GM12878 (cell line): ENCODE results near the gene C1orf53. TPM values are rescaled to one million over a fixed set of nuclear protein-coding genes. Genes with fewer than 3 reads are reported as not detected.

ENCODE experiments used
- ATAC-seq: fragments of 200-7000 bp; cut with Tn5 transposase; 3 replicates; pipeline ENCODE4 v1.9.1; 2020; ENCODE audit warnings: mild to moderate bottlenecking, moderate library complexity
- BruUV-seq: library from RNA; stranded (reverse); fragments of 400-500 nt; replicated peaks from 2 replicates; lab custom pipeline; 2021; lab: Mats Ljungman, UMichigan
- CTCF ChIA-PET: fragments of 300-600 bp; sonication (Branson Sonifier 250); formaldehyde crosslinking; extraction: SDS; loops from one replicate; lab custom pipeline; 2021; ENCODE audit warnings: inconsistent platforms; lab: Yijun Ruan, JAX
- POLR2A ChIA-PET: fragments of 350-600 bp; formaldehyde crosslinking; extraction: SDS; loops from one replicate; lab custom pipeline; 2021; ENCODE audit warnings: inconsistent platforms; lab: Charles Lee
- RAD21 ChIA-PET: fragments of 300-600 bp; sonication (Branson Sonifier 250); formaldehyde crosslinking; loops from one replicate; lab custom pipeline; 2023; ENCODE audit warnings: antibody characterized with exemption; ENCODE audit not compliant: unreplicated experiment; lab: Charles Lee
- SMC1A ChIA-PET: fragments of 300-600 bp; sonication (Branson Sonifier 250); formaldehyde crosslinking; loops from one replicate; lab custom pipeline; 2023; ENCODE audit not compliant: unreplicated experiment, uncharacterized antibody; lab: Charles Lee
- DNase-seq: peaks from one replicate; pipeline ENCODE4 v3.0.0-alpha.2; 2011; ENCODE audit warnings: low read depth, low spot score
- FAIRE-seq: peaks from 3 replicates; lab custom pipeline; 2011; peaks lifted over from hg19 to GRCh38; lab: Jason Lieb, UNC
- H2AFZ ChIP-seq: 2 replicates; pipeline ENCODE4 v1.6.0; 2011; ENCODE audit warnings: low read depth, low read length, control low read depth; ENCODE audit not compliant: control insufficient read depth
- H3K27ac ChIP-seq: 2 replicates; pipeline ENCODE4 v1.5.1; 2011; ENCODE audit warnings: control low read depth; ENCODE audit not compliant: control insufficient read depth, insufficient read depth
- H3K27me3 ChIP-seq, 2 experiments: replicated peaks in 1 of 2; 2 replicates each; pipeline versions ENCODE4 v1.6.0 to v1.6.1; 2011; ENCODE audit warnings: low read length in 1 of 2; ENCODE audit not compliant: control insufficient read depth in 2 of 2, insufficient read depth in 2 of 2
- H3K36me3 ChIP-seq, 2 experiments: 2 replicates each; pipeline ENCODE4 v1.5.1; 2011; ENCODE audit warnings: low read length in 1 of 2; ENCODE audit not compliant: control insufficient read depth in 2 of 2, insufficient read depth in 2 of 2
- H3K4me1 ChIP-seq: 2 replicates; pipeline ENCODE4 v1.6.1; 2011; ENCODE audit warnings: mild to moderate bottlenecking, low read length, moderate library complexity, mixed read lengths; ENCODE audit not compliant: control insufficient read depth, insufficient read depth
- H3K4me2 ChIP-seq: 2 replicates; pipeline ENCODE4 v1.6.0; 2011; ENCODE audit warnings: control low read depth; ENCODE audit not compliant: control insufficient read depth, insufficient read depth
- H3K4me3 ChIP-seq: fragments of 200-600 bp; sonication (generic); 2 replicates; pipeline ENCODE4 v1.5.1; 2016
- H3K79me2 ChIP-seq: 2 replicates; pipeline ENCODE4 v1.6.0; 2011; ENCODE audit warnings: low read length; ENCODE audit not compliant: control insufficient read depth, insufficient read depth
- H3K9ac ChIP-seq: 2 replicates; pipeline ENCODE4 v1.8.0; 2011; ENCODE audit warnings: low read length, control low read depth, mixed read lengths; ENCODE audit not compliant: control insufficient read depth, insufficient read depth
- H3K9me3 ChIP-seq: replicated peaks from 3 replicates; pipeline ENCODE4 v1.5.1; 2011; ENCODE audit warnings: mild to moderate bottlenecking, low read length; ENCODE audit not compliant: control insufficient read depth, insufficient read depth
- H4K20me1 ChIP-seq: 2 replicates; pipeline ENCODE4 v1.6.0; 2011; ENCODE audit not compliant: control insufficient read depth, insufficient read depth
- CEBPB ChIP-seq, 2 experiments: fragments of 150-350 bp in 1 of 2; IDR thresholded peaks; 2 replicates each; pipeline ENCODE4 v1.6.1; 2012 to 2014; ENCODE audit warnings: low read depth in 2 of 2, low read length in 2 of 2, borderline replicate concordance in 1 of 2, inconsistent platforms in 1 of 2
- CHD1 ChIP-seq: IDR thresholded peaks from 2 replicates; pipeline ENCODE4 v1.6.1; 2012; ENCODE audit warnings: low read depth, low read length, improper control_type of control experiment
- CREB1 ChIP-seq: IDR thresholded peaks from 2 replicates; pipeline ENCODE4 v1.6.1; 2012; ENCODE audit warnings: low read depth, mild to moderate bottlenecking, inconsistent platforms
- GABPA ChIP-seq: IDR thresholded peaks from 2 replicates; pipeline ENCODE4 v1.6.1; 2014; ENCODE audit warnings: antibody characterized with exemption, low read depth, mild to moderate bottlenecking, inconsistent platforms
- HDAC6 ChIP-seq: fragments of 200-600 bp; sonication (generic); IDR thresholded peaks from one replicate; pipeline ENCODE4 v1.8.0; 2017; ENCODE audit warnings: antibody characterized with exemption; ENCODE audit not compliant: unreplicated experiment
- HDGF ChIP-seq: fragments of 450-650 bp; IDR thresholded peaks from 2 replicates; pipeline ENCODE4 v1.6.1; 2016; ENCODE audit warnings: antibody characterized with exemption
- MEF2B ChIP-seq: fragments of 450-650 bp; IDR thresholded peaks from 2 replicates; pipeline ENCODE4 v1.6.1; 2018; ENCODE audit warnings: mild to moderate bottlenecking, moderate library complexity; ENCODE audit not compliant: partially characterized antibody, poor library complexity, severe bottlenecking
- MTA2 ChIP-seq: fragments of 450-650 bp; IDR thresholded peaks from 2 replicates; pipeline ENCODE4 v1.6.1; 2016; ENCODE audit warnings: low read depth, mild to moderate bottlenecking, moderate library complexity
- SIN3A ChIP-seq: IDR thresholded peaks from 2 replicates; pipeline ENCODE4 v1.6.1; 2012; ENCODE audit warnings: low read depth, low read length, improper control_type of control experiment
- SPI1 ChIP-seq: IDR thresholded peaks from 2 replicates; pipeline ENCODE4 v1.6.1; 2011; ENCODE audit warnings: low read depth, mild to moderate bottlenecking, low read length, moderate library complexity, borderline replicate concordance; ENCODE audit not compliant: insufficient read depth
- WGBS: methylation state at CpG from one replicate; pipeline ENCODE4 v1.1.6; 2016; ENCODE audit warnings: low lambda C conversion rate; ENCODE audit not compliant: insufficient replicate concordance, insufficient coverage; ENCODE audit errors: missing lambda C conversion rate; 5-methylcytosine and 5-hydroxymethylcytosine counted together
- in situ Hi-C: fragments of 300-500 bp; cut with MboI; formaldehyde crosslinking; loops from 9 replicates; pipeline ENCODE4 v1.14.3; 2018; ENCODE audit warnings: mixed read lengths
- intact Hi-C: fragments of 100-400 bp; cut with micrococcal nuclease; formaldehyde crosslinking; loops from one replicate; pipeline ENCODE4 v1.14.2; 2022; ENCODE audit not compliant: unreplicated experiment
- polyA plus RNA-seq, 11 experiments: library from polyadenylated mRNA; depleted of rRNA in 4 of 11; unstranded in 6 of 11; stranded (reverse) in 5 of 11; fragments of >200 nt; fragmentation: Nextera tagmentation in 4 of 11; fragmentation: Illumina TruSeq in 1 of 11; extraction: Ambion mirVana in 4 of 11; extraction: Trizol in 1 of 11; gene quantifications; 1 replicate in 1 of 11; 2 replicates in 10 of 11; pipeline versions ENCODE4 v1.2.1 to v1.2.3, GENCODE V29; 2011 to 2016; ENCODE audit warnings: inconsistent platforms in 2 of 11, missing spikeins in 2 of 11, low read depth in 1 of 11
- total RNA-seq, 4 experiments: library from RNA; depleted of rRNA in 3 of 4; stranded (reverse); fragments of >200 nt in 3 of 4; fragmentation: Illumina TruSeq in 1 of 4; extraction: Trizol in 1 of 4; gene quantifications; 2 replicates each; pipeline versions ENCODE4 v1.2.1 to v1.2.3, GENCODE V29; 2013 to 2021
- TF ChIP-seq, protein P1 (sequence below): fragments of 150-350 bp; IDR thresholded peaks from 2 replicates; pipeline ENCODE4 v1.6.1; 2014; ENCODE audit warnings: mild to moderate bottlenecking, low read depth, low read length
- TF ChIP-seq, protein P2 (sequence below): fragments of 450-650 bp; IDR thresholded peaks from 2 replicates; pipeline ENCODE4 v1.6.1; 2017; ENCODE audit warnings: borderline replicate concordance
- TF ChIP-seq, protein P3 (sequence below): IDR thresholded peaks from 2 replicates; pipeline ENCODE4 v1.6.1; 2012; ENCODE audit warnings: low read depth, low read length, improper control_type of control experiment
- TF ChIP-seq, protein P4 (sequence below): IDR thresholded peaks from 2 replicates; pipeline ENCODE4 v1.6.1; 2011; ENCODE audit warnings: borderline replicate concordance, low read depth, mild to moderate bottlenecking, moderate library complexity, low read length; ENCODE audit not compliant: insufficient read depth, poor library complexity, severe bottlenecking

The C1orf53 gene
- total and polyA plus RNA-seq, 10 of the 15 experiments (the other 5 are each of a cell fraction or from before 2014, with no cell fraction given) = 0.31 to 5.4 (median 0.59) TPM

DNA sequence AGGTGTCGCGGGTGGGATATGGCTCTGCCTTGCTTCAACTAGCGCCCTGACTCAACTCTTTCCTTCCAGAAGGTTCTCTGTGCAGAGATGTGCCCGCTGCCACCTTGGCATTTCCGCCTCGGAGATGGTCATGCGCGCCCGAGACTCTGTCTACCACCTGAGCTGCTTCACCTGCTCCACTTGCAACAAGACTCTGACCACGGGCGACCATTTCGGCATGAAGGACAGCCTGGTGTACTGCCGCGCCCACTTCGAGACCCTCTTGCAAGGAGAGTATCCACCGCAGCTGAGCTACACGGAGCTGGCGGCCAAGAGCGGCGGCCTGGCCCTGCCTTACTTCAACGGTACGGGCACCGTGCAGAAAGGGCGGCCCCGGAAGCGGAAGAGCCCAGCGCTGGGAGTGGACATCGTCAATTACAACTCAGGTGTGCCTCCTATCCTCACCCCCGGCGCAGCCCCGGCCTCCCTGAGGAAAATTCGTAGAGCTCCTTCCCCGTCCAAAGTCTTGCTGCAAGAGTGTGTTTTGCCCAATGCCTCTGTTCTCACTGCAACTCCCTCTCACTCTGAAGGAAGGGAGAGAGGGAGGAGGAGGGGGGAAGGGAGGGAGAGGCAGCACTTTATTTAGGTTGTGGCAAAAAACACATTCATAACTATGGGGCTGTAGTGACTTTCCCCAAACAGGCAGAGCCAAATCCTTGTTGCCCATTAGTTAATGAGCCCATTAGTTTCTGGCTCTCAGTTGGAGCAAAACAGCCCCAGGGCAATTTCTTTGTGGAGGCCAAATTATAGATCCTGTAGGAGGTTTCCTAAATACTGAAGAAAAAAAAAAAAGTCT is 19.0 kb downstream of the C1orf53 start:
- SMC1A ChIA-PET = no interaction called here
- H3K27me3 ChIP-seq = peaks cover 12 to 23% of the 10 kb centered on the region in 2 experiments
- 59% methylated on average over 27 of the region's 33 CpGs for WGBS
- POLR2A ChIA-PET = no interaction called here
- no peaks in the 10 kb centered on the region for H3K4me1 ChIP-seq
- ATAC-seq (no peak), FAIRE-seq (no peak), DNase-seq (no peak)
- no peaks in the 10 kb centered on the region; the same call in 2 of the 3 replicates for H3K9me3 ChIP-seq
- no peaks in the 10 kb centered on the region for H3K36me3 ChIP-seq
- H3K4me2 ChIP-seq = no peak overlapping the region
- H3K27ac ChIP-seq = no peak overlapping the region
- CTCF ChIA-PET = interaction anchor here (1.3 kb wide), 1 partner anchor 302 kb away, joined by 3 read pairs; no protein-coding TSS in a partner anchor
- RAD21 ChIA-PET = no interaction called here
- no peak overlapping the region for H2AFZ ChIP-seq
- H3K9ac ChIP-seq = no peak overlapping the region
- no peaks in the 10 kb centered on the region for H3K79me2 ChIP-seq
- H3K4me3 ChIP-seq = no peak overlapping the region
- BruUV-seq = no TSS peak
- intact Hi-C loops (loop anchor here (5.0 to 10.0 kb wide), 2 partner anchors 229 to 543 kb away; no protein-coding TSS in a partner anchor), in situ Hi-C loops (loop anchor here (5.0 to 25.0 kb wide), 2 partner anchors 399 to 766 kb away; no protein-coding TSS in a partner anchor)
- H4K20me1 ChIP-seq = no peaks in the 10 kb centered on the region; the same call in 1 of the 2 replicates
- TF ChIP-seq SIN3A = no peak
- TF ChIP-seq CEBPB (IDR thresholded peaks at IDR 0.05; ENCODE audit: borderline replicate concordance in 1 of 2, low read depth in 2 of 2, low read length in 2 of 2) = no peak
- TF ChIP-seq SPI1 = no peak
- TF ChIP-seq CHD1 = no peak
- TF ChIP-seq, protein P1, sequence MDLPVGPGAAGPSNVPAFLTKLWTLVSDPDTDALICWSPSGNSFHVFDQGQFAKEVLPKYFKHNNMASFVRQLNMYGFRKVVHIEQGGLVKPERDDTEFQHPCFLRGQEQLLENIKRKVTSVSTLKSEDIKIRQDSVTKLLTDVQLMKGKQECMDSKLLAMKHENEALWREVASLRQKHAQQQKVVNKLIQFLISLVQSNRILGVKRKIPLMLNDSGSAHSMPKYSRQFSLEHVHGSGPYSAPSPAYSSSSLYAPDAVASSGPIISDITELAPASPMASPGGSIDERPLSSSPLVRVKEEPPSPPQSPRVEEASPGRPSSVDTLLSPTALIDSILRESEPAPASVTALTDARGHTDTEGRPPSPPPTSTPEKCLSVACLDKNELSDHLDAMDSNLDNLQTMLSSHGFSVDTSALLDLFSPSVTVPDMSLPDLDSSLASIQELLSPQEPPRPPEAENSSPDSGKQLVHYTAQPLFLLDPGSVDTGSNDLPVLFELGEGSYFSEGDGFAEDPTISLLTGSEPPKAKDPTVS = no peak
- TF ChIP-seq, protein P2, sequence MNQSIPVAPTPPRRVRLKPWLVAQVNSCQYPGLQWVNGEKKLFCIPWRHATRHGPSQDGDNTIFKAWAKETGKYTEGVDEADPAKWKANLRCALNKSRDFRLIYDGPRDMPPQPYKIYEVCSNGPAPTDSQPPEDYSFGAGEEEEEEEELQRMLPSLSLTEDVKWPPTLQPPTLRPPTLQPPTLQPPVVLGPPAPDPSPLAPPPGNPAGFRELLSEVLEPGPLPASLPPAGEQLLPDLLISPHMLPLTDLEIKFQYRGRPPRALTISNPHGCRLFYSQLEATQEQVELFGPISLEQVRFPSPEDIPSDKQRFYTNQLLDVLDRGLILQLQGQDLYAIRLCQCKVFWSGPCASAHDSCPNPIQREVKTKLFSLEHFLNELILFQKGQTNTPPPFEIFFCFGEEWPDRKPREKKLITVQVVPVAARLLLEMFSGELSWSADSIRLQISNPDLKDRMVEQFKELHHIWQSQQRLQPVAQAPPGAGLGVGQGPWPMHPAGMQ = no peak
- no peak for TF ChIP-seq GABPA
- TF ChIP-seq, protein P3, sequence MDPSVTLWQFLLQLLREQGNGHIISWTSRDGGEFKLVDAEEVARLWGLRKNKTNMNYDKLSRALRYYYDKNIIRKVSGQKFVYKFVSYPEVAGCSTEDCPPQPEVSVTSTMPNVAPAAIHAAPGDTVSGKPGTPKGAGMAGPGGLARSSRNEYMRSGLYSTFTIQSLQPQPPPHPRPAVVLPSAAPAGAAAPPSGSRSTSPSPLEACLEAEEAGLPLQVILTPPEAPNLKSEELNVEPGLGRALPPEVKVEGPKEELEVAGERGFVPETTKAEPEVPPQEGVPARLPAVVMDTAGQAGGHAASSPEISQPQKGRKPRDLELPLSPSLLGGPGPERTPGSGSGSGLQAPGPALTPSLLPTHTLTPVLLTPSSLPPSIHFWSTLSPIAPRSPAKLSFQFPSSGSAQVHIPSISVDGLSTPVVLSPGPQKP = no peak
- TF ChIP-seq, protein P4, sequence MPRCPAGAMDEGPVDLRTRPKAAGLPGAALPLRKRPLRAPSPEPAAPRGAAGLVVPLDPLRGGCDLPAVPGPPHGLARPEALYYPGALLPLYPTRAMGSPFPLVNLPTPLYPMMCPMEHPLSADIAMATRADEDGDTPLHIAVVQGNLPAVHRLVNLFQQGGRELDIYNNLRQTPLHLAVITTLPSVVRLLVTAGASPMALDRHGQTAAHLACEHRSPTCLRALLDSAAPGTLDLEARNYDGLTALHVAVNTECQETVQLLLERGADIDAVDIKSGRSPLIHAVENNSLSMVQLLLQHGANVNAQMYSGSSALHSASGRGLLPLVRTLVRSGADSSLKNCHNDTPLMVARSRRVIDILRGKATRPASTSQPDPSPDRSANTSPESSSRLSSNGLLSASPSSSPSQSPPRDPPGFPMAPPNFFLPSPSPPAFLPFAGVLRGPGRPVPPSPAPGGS = no peak
- TF ChIP-seq MEF2B = no peak
- TF ChIP-seq MTA2 = no peak
- no peak for TF ChIP-seq CREB1
- TF ChIP-seq HDGF = no peak
- no peak for TF ChIP-seq HDAC6
